ENCODE measurements around the gene CLIC4.
"Not testable (repeated sequence)": the region's sequence is repeated elsewhere in the genome, so short reads cannot be mapped to it uniquely, and the experiment has no call there.

CLIC4 gene

DNA sequence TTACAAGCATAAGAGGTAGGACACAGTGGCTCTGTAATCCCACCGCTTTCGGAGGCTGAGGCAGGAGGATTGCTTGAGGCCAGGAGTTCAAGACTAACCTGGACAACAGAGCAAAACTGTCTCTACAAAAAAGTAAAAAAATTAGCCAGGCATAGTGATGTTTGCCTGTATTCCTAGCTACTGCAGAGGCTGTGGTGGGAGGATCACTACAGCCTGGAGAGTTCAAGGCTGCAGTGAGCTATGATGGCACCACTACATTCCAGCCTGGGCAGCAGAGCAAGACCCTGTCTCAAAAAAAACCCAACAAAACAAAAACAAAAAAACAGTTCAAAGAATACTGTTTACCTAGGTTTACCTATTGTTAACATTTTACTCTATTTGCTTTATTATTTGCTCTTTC lies 37.4 kb downstream of the CLIC4 start:
- no peaks in the 10 kb centered on the region for H3K27me3 ChIP-seq

DNA sequence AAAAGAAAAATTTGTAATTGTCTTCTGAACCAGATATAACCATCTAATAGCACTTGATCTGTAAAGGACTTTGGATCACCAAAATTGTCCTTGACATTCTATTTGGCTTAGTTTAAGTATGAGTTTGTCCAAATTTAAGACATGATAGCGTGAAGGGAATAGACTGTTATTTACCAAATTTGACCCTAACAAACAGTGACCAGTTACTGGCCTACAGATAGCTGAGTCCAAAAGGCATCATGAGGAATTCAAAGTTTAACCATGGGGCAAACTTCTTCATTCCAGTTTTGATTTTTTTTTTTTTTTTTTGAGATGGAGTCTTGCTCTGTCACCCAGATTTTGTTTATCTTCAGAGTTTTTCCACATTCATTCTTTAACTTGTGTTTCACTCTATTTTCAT lies 38.5 kb downstream of the CLIC4 start:
- no peak for TF ChIP-seq CTCF (IDR thresholded peaks at IDR 0.05)
- Histone ChIP-seq H3K27ac (no peak overlapping the region), H3K4me3 (ENCODE audit: low read depth in 1 of 2, low read length in 1 of 2) (no peak overlapping the region), H3K36me3 (no peaks in the 10 kb centered on the region), H3K4me1 (ENCODE audit: control insufficient read depth in 1 of 2, insufficient read depth in 1 of 2, low read depth in 1 of 2, low read length in 1 of 2) (peaks cover 4 to 6% of the 10 kb centered on the region in 2 experiments), H3K27me3 (no peaks in the 10 kb centered on the region), H3K9me3 (no peaks in the 10 kb centered on the region)

More for the DNA sequence above, 37.4 kb downstream of the CLIC4 start:
- Histone ChIP-seq H3K36me3 (no peaks in the 10 kb centered on the region), H3K9me3 (no peaks in the 10 kb centered on the region), H3K27ac (no peak overlapping the region), H3K4me1 (ENCODE audit: control insufficient read depth in 1 of 2, insufficient read depth in 1 of 2, low read depth in 1 of 2, low read length in 1 of 2) (peaks cover 4 to 6% of the 10 kb centered on the region in 2 experiments), H3K4me3 (ENCODE audit: low read depth in 1 of 2, low read length in 1 of 2) (no peak overlapping the region)
- no peak for TF ChIP-seq CTCF (IDR thresholded peaks at IDR 0.05)

- peaks cover 4 to 6% of the 10 kb centered on the region in 2 experiments for H3K4me1 ChIP-seq (ENCODE audit: control insufficient read depth in 1 of 2, insufficient read depth in 1 of 2, low read depth in 1 of 2, low read length in 1 of 2)
- H3K4me3 ChIP-seq (ENCODE audit: low read depth in 1 of 2, low read length in 1 of 2): no peak overlapping the region
- H3K36me3 ChIP-seq: no peaks in the 10 kb centered on the region
- H3K9me3 ChIP-seq: no peaks in the 10 kb centered on the region
- H3K27ac ChIP-seq: no peak overlapping the region
- TF ChIP-seq CTCF (IDR thresholded peaks at IDR 0.05): no peak
- no peaks in the 10 kb centered on the region for H3K27me3 ChIP-seq
Measured at GRCh38 chr1:24786191-24786590, 40.9 kb downstream of the CLIC4 start.

DNA sequence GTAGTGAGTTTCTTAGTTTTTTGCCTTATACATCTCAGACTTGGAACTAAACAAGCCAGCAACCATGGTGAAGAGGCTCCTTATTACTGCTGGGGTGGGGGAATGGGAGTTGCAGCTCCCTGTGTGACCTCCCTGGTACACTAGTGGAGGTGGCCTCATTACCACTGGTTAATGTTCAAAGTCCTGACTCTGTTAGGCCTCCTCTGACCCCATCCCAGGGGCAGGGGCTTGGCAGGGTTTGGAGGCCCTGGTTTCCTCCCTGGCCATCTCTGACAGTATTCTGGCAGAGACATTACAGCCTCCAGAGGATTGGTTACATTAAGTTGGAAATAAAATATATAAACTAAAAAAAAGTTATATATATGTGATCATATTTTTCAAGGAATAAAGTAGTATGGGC lies 45.2 kb downstream of the CLIC4 start:
- no peak overlapping the region for H3K27ac ChIP-seq
- no peaks in the 10 kb centered on the region for H3K9me3 ChIP-seq
- no peak for TF ChIP-seq CTCF (IDR thresholded peaks at IDR 0.05)
- no peaks in the 10 kb centered on the region for H3K36me3 ChIP-seq
- no peaks in the 10 kb centered on the region for H3K27me3 ChIP-seq
- H3K4me1 ChIP-seq (ENCODE audit: control insufficient read depth in 1 of 2, insufficient read depth in 1 of 2, low read depth in 1 of 2, low read length in 1 of 2): peaks cover 4 to 6% of the 10 kb centered on the region in 2 experiments
- no peak overlapping the region for H3K4me3 ChIP-seq (ENCODE audit: low read depth in 1 of 2, low read length in 1 of 2)

- TF ChIP-seq CTCF (IDR thresholded peaks at IDR 0.05): no peak
- no peaks in the 10 kb centered on the region for H3K9me3 ChIP-seq
- no peak overlapping the region for H3K27ac ChIP-seq
Measured at GRCh38 chr1:24793447-24794129, 48.3 kb downstream of the CLIC4 start.

DNA sequence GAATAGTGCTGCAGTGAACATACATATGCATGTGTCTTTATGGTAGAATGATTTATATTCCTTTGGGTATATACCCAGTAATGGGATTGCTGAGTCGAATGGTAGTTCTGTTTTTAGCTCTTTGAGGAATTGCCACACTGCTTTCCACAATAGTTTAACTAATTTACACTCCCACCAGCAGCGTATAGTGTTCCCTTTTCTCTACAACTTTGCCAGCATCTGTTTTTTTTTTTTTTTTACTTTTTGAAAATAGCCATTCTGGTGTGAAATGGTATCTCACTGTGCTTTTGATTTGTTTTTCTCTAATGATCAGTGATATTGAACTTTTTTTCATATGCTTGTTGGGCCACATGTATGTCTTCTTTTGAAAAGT lies 48.9 kb downstream of the CLIC4 start:
- H3K27me3 ChIP-seq; H3K4me1 ChIP-seq (ENCODE audit: control insufficient read depth in 1 of 2, insufficient read depth in 1 of 2, low read depth in 1 of 2, low read length in 1 of 2); H3K27ac ChIP-seq; H3K9me3 ChIP-seq; H3K4me3 ChIP-seq (ENCODE audit: low read depth in 1 of 2, low read length in 1 of 2); H3K36me3 ChIP-seq: not testable (repeated sequence)

More at GRCh38 chr1:24793447-24794129, 48.3 kb downstream of the CLIC4 start:
- no peaks in the 10 kb centered on the region for H3K36me3 ChIP-seq
- H3K27me3 ChIP-seq: no peaks in the 10 kb centered on the region
- no peak overlapping the region for H3K4me3 ChIP-seq (ENCODE audit: low read depth in 1 of 2, low read length in 1 of 2)
- no peaks in the 10 kb centered on the region for H3K4me1 ChIP-seq (ENCODE audit: control insufficient read depth in 1 of 2, insufficient read depth in 1 of 2, low read depth in 1 of 2, low read length in 1 of 2)

All from neutrophil (primary cell).